HG02623 (cell line): Measurements from ENCODE around the gene LRRFIP2.
A peak's percentile ranks its signal among the peaks of the same experiment; 100 is the strongest.
"Not testable (repeated sequence)": the region's sequence is repeated elsewhere in the genome, so short reads cannot be mapped to it uniquely, and the experiment has no call there.

ENCODE experiments used
- ATAC-seq: cut with Tn5 transposase; IDR thresholded peaks from one replicate; pipeline ENCODE4 v1.9.1; 2021; ENCODE audit warnings: moderate library complexity; ENCODE audit not compliant: unreplicated experiment

The LRRFIP2 gene

GRCh38 chr3:37174532-37175126 lies at the start of gene LRRFIP2:
Gene LRRFIP2 (minus strand): TSS chr3:37174582. CDS start chr3:37148983, 25,599 bp downstream.
- ATAC-seq: peak; percentile 16

DNA sequence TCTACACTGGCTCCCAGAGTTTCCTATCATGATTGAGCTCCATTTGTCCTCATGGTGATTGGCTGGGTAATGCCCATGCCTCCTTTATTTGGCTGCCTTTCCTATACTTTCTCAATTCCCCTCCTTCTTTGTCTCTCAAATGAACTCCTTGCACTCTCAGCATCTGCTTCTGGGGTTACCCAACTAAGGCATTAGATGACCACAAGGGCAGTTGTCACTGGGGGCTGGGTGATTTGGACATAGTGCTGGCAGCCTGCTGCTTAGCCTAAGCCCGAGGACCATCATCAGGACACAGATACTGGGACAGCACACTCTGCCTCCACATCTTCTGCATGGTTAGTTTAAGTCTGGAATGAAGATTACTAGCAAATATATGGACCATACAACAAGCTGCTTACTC lies 49.2 kb upstream of the LRRFIP2 start:
- ATAC-seq: no peak

DNA sequence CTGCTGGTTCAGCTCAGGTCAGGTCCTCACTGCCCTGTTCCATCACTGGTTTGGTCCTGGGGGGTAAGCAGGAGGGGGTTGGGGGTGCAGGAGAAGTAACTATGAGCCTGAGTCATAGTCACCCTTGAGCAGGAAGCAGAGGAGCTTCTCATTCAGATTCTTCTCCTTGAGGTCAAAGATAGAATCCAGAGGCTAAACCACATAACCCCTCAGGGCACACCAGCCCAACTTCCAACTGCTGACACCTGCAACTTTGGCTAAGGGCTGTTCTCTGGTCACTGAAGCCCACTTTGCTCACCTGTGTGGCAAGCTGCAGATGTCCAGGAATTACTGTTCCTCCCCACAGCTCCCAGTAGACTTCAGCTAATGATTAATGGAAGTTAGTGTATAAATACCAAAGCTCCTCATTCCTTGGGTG lies 48.8 kb upstream of the LRRFIP2 start:
- no peak for ATAC-seq

DNA sequence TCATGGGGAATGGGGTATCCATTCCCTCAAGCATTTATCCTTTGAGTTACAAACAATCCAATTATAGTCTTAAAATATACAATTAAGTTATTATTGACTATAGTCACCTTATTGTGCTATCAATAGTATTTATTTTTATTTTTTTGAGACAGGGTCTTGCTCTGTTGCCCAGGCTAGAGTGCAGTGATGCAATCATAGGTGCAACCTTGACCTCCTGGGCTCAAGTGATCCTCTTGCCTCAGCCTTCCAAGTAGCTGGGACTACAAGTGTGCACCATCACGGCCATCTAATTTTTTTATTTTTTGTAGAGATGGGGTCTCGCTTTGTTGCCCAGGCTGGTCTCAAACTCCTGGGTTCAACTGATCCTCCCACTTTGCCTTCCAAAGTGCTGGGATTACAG lies 48.2 kb upstream of the LRRFIP2 start:
- ATAC-seq: not testable (repeated sequence)

GRCh38 chr3:37221407-37221806 lies 47.0 kb upstream of the LRRFIP2 start:
- no peak for ATAC-seq

DNA sequence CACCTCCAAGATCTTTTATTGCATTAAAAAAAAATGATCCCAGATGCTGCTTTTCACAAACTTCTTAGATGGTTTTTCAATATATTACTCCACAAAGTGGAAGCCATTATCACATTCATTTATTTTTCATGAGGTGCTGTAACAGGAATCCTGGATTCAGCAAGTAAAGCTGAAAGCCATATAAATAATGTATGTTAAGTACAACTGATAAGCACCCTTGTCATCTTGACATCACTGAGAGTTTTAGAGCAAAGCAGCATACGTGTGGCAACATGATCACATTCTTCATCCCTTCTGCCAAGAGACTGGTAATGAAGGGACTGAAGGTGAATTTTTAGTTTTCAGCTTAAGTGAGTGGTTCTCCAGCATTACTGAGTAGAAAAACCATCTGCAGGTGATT lies 44.9 kb upstream of the LRRFIP2 start:
- no peak for ATAC-seq

DNA sequence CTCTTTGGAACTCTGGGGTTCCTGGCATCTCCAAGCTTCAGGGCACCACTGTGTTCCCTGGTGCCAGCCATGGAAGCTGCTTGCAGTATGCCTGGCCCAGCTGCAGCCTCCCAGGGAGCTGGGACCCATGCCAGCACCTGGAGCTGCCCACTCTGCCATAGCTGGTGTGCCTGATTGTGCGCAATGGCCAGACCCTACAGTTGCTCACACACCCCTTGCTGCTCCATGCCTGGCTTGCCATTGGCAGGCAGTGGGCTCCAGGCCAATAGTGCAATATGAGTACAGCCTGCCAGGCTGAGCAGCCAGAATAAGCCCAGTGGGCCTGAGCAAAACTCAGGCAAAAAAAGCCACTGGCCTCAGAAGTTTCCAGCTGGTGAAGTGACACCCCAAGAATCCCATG lies 43.8 kb upstream of the LRRFIP2 start:
- ATAC-seq: no peak

DNA sequence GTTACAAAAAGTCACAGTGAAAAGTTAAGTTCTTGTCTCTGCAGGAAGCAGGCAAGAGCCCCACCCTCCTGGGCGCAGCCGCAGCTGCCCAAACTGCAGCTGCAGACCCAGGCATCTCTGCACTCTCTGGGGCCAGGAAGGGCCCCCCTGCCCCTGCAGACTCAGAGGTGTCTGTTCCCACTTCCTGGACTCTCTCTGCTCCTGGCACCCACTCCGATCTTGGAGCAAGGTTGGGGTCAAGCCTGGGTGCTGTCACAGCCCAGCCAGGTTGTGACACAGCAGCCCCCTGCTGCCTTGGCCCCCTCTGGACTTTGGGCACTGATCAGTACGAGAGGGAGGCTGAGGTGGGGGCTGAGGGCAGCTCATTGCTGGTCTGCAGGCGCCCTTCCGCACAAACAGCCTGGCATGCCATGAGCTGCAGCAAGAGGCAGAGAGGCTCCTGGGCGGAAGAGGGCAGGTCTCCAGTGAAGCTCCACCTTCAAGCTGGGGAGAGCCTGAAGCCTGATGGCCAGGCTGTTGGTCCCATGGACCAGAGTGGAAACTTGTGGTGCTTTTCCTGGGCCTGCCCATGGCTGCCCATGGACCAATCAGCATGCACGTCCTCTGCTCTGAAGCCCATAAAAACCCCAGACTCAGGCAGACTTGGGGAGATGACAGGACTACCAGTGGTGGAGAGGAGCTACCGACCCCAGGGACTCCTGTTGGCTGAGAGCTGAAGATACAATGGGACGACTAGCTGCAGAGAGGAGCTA lies 42.9 kb upstream of the LRRFIP2 start:
- no peak for ATAC-seq

- no peak for ATAC-seq
These were observed 42.3 kb upstream of the LRRFIP2 start for GRCh38 chr3:37216597-37217097.

DNA sequence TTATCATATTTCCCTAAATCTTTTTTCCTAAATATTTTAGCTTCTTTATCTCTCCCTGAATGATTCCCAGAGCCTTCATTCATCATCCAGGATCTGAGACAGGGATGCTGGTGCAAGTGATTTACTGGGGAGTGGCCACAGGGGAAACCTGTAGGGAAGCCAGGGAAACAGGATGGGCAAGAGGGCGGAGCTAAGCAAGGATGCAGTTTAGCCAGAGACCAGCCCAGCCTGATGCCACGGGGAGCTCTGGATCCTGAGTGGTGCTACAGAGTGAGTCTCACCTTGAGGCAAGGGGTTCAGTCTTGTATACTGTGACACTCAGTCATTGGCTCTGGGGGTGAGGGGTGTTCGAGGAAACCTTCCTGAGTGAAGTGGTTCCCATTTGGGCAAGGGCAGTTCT lies 39.7 kb upstream of the LRRFIP2 start:
- ATAC-seq: no peak

- no peak for ATAC-seq
These were observed 35.8 kb upstream of the LRRFIP2 start for GRCh38 chr3:37210230-37210629.

GRCh38 chr3:37208576-37208975 lies 34.2 kb upstream of the LRRFIP2 start:
- ATAC-seq: not testable (repeated sequence)

DNA sequence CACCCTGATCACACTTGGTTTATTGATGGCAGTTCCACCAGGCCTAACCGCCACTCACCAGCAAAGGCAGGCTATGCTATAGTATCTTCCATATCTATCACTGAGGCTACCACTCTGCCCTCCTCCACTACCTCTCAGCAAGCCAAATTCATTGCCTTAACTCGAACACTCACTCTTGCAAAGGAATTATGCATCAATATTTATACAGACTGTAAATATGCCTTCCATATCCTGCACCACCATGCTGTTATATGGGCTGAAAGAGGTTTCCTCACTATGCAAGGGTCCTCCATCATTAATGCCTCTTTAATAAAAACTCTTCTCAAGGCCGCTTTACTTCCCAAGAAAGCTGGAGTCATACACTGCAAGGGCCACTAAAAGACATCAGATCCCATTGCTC lies 33.6 kb upstream of the LRRFIP2 start:
- not testable (repeated sequence) for ATAC-seq

DNA sequence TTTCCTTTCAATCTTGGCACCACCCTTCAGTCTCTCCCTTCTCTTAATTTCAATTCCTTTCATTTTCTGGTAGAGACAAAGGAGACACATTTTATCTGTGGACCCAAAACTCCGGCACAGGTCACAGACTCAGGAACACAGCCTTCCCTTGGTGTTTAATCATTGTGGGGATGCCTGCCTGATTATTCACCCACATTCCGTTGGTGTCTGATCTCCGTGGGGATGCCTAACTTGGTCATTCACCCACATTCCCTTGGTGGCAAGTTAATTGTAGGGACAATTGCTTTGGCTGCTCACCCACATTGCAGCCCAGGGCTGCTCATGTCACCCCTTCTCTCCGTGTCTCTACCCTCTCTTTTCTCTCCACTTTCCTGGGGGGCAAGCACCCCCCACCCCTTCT lies 31.7 kb upstream of the LRRFIP2 start:
- not testable (repeated sequence) for ATAC-seq

- no peak for ATAC-seq
These were observed 29.9 kb upstream of the LRRFIP2 start for GRCh38 chr3:37204314-37204713.

DNA sequence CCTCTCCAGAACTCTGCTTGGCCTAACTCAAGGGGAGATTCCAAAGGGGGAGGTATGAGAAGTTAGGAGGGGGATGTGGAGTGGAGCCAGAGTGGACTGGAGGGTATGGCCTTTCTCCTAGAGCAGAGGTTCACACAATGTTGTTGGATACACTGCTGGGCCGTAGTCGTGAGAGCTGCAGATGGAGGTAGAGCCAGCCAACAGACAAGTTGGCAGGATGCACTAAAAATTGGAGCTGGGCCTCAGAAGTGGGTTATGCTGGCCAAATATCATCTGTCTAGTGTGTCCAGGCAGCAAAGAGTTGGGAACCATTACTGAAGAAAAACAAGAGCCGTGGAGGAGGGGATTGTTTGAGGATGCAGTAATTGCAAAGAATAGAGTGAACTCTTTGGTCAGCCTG lies 27.7 kb upstream of the LRRFIP2 start:
- ATAC-seq: no peak

- no peak for ATAC-seq
These were observed 25.8 kb upstream of the LRRFIP2 start for GRCh38 chr3:37200141-37200540.

- no peak for ATAC-seq
These were observed 24.6 kb upstream of the LRRFIP2 start for GRCh38 chr3:37198996-37199395.

- no peak for ATAC-seq
These were observed 24.2 kb upstream of the LRRFIP2 start for GRCh38 chr3:37198547-37198946.

DNA sequence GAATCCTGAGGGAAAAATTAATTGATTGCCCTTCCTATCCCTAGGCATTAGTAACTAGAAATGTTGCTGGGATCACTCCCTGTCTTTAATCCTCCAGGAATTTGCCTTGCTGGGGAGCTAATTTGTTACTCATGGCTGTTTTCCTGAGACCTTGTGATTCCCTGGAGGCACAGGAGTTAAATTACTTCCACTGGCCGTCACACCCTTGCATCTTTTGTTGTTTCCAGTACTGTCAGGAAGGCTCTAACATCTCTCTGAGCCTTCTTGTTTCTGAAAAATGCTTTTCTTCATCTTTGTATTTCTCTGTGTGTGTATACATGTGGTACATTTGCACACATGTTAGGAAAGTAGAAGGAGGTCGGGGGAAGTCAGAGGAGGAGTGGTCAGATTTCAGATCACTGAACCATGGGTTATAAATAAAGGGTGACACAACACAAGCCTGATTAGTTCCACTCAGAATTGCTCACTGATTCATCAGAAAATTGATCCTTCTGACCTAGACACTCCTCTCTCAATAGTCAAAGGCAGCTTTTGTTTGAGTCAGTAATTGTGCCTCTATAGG lies 23.5 kb upstream of the LRRFIP2 start:
- ATAC-seq: no peak

GRCh38 chr3:37194533-37194932 lies 20.2 kb upstream of the LRRFIP2 start:
- no peak for ATAC-seq

- ATAC-seq: no peak
These were observed 16.3 kb upstream of the LRRFIP2 start for GRCh38 chr3:37190667-37191066.
